SK-N-SH (cell line): ENCODE results near the gene ERP29. TPM values are rescaled to one million over a fixed set of nuclear protein-coding genes. Genes with fewer than 3 reads are reported as not detected.

Experiments used
- CTCF ChIA-PET: fragments of 300-600, 350-600 bp; formaldehyde crosslinking; extraction: SDS; loops from one replicate; lab custom pipeline; 2021; lab: Yijun Ruan, JAX
- POLR2A ChIA-PET: fragments of 350-600 bp; sonication (Branson Sonifier 250); formaldehyde crosslinking; extraction: SDS; loops from one replicate; lab custom pipeline; 2020; ENCODE audit warnings: antibody characterized with exemption, inconsistent platforms; lab: Yijun Ruan, JAX
- DNase-seq: peaks from one replicate; pipeline ENCODE4 v3.0.0; 2012
- H2AFZ ChIP-seq: fragments of 200-600 bp; sonication (generic); 2 replicates; pipeline ENCODE4 v1.8.1; 2016; ENCODE audit warnings: antibody characterized with exemption, mild to moderate bottlenecking, low read depth
- H3F3A ChIP-seq: fragments of 200-600 bp; sonication (generic); replicated peaks from 2 replicates; pipeline ENCODE3; 2016; ENCODE audit warnings: antibody characterized with exemption, mild to moderate bottlenecking; ENCODE audit not compliant: insufficient read depth
- H3K27ac ChIP-seq, 2 experiments: fragments of 200-500 bp in 1 of 2; fragments of 200-600 bp in 1 of 2; sonication (Bioruptor generic) in 1 of 2; sonication (generic), shearing (Covaris generic) in 1 of 2; 2 replicates each; pipeline versions ENCODE4 v1.5.1 to v1.6.1; 2014 to 2016; ENCODE audit warnings: low read depth in 2 of 2, inconsistent platforms in 1 of 2, low read length in 1 of 2, mild to moderate bottlenecking in 1 of 2, mixed read lengths in 1 of 2
- H3K27me3 ChIP-seq: fragments of 200-600 bp; sonication (generic), shearing (Covaris generic); 2 replicates; pipeline ENCODE4 v1.6.1; 2016; ENCODE audit warnings: mixed run types; ENCODE audit not compliant: insufficient read depth
- H3K36me3 ChIP-seq, 2 experiments: fragments of 200-500 bp in 1 of 2; fragments of 200-600 bp in 1 of 2; sonication (Bioruptor generic) in 1 of 2; sonication (generic) in 1 of 2; replicated peaks in 1 of 2; 2 replicates each; pipeline versions ENCODE3 to v1.5.1; 2014 to 2016; ENCODE audit warnings: low read length in 1 of 2, mild to moderate bottlenecking in 1 of 2; ENCODE audit not compliant: insufficient read depth in 2 of 2, control insufficient read depth in 1 of 2
- H3K4me1 ChIP-seq, 2 experiments: fragments of 200-500 bp in 1 of 2; fragments of 200-600 bp in 1 of 2; sonication (Bioruptor generic) in 1 of 2; sonication (generic), shearing (Covaris generic) in 1 of 2; 2 replicates each; pipeline versions ENCODE4 v1.5.1 to v1.6.1; 2014 to 2016; ENCODE audit warnings: low read depth in 1 of 2, low read length in 1 of 2, mixed run types in 1 of 2; ENCODE audit not compliant: insufficient read depth in 2 of 2, control insufficient read depth in 1 of 2
- H3K4me2 ChIP-seq: fragments of 200-600 bp; sonication (generic), shearing (Covaris generic); 2 replicates; pipeline ENCODE4 v1.6.1; 2017; ENCODE audit warnings: mixed run types
- H3K4me3 ChIP-seq, 2 experiments: fragments of 200-500 bp in 1 of 2; fragments of 200-600 bp in 1 of 2; sonication (Bioruptor generic) in 1 of 2; sonication (generic), shearing (Covaris generic) in 1 of 2; 2 replicates each; pipeline versions ENCODE4 v1.5.1 to v1.8.1; 2014 to 2016; ENCODE audit warnings: low read depth in 2 of 2, inconsistent platforms in 1 of 2, low read length in 1 of 2, mild to moderate bottlenecking in 1 of 2, mixed read lengths in 1 of 2, moderate library complexity in 1 of 2
- H3K79me2 ChIP-seq: fragments of 200-600 bp; sonication (generic); 2 replicates; pipeline ENCODE4 v1.8.1; 2017; ENCODE audit warnings: mild to moderate bottlenecking; ENCODE audit not compliant: insufficient read depth
- H3K9ac ChIP-seq: fragments of 200-600 bp; sonication (generic); 2 replicates; pipeline ENCODE4 v1.6.1; 2017; ENCODE audit warnings: mixed run types
- H3K9me2 ChIP-seq: fragments of 200-600 bp; sonication (generic); 2 replicates; pipeline ENCODE4 v1.6.1; 2017; ENCODE audit warnings: mixed run types
- H3K9me3 ChIP-seq: fragments of 200-600 bp; sonication (generic); 2 replicates; pipeline ENCODE4 v1.6.1; 2017; ENCODE audit warnings: mixed run types, mild to moderate bottlenecking, moderate library complexity
- H4K20me1 ChIP-seq: fragments of 200-600 bp; sonication (generic); 2 replicates; pipeline ENCODE4 v1.6.1; 2017; ENCODE audit warnings: mild to moderate bottlenecking, mixed run types; ENCODE audit not compliant: insufficient read depth
- CHD2 ChIP-seq: fragments of 150-350 bp; IDR thresholded peaks from 2 replicates; pipeline ENCODE4 v1.6.1; 2018; ENCODE audit warnings: low read length; ENCODE audit not compliant: partially characterized antibody
- CTCF ChIP-seq: fragments of 200-600 bp; sonication (generic); IDR thresholded peaks from 2 replicates; pipeline ENCODE4 v1.6.1; 2017; ENCODE audit warnings: antibody characterized with exemption, mild to moderate bottlenecking, moderate library complexity
- EZH2phosphoT487 ChIP-seq: fragments of 200-600 bp; sonication (generic); IDR thresholded peaks from 2 replicates; pipeline ENCODE4 v1.6.1; 2017; ENCODE audit warnings: low read depth, mixed run types, mild to moderate bottlenecking, antibody characterized with exemption, moderate library complexity, borderline replicate concordance
- FOSL2 ChIP-seq: IDR thresholded peaks from 2 replicates; pipeline ENCODE4 v1.4.0; 2012; ENCODE audit warnings: low read depth, mild to moderate bottlenecking, moderate library complexity, borderline replicate concordance
- FOXJ3 ChIP-seq: sonication (generic); formaldehyde crosslinking; IDR thresholded peaks from 2 replicates; pipeline ENCODE4 v1.5.1; 2020; ENCODE audit warnings: mild to moderate bottlenecking, missing genetic modification reagents
- GABPA ChIP-seq: IDR thresholded peaks from 2 replicates; pipeline ENCODE4 v1.4.0; 2012; ENCODE audit warnings: low read depth, mild to moderate bottlenecking
- IRF3 ChIP-seq: fragments of 150-350 bp; IDR thresholded peaks from 2 replicates; pipeline ENCODE4 v1.6.1; 2016; ENCODE audit warnings: mild to moderate bottlenecking, low read depth, low read length
- MAX ChIP-seq: IDR thresholded peaks from 2 replicates; pipeline ENCODE4 v1.4.0; 2012; ENCODE audit warnings: low read depth
- MXI1 ChIP-seq: IDR thresholded peaks from 2 replicates; pipeline ENCODE4 v1.6.1; 2012; ENCODE audit warnings: mild to moderate bottlenecking, low read depth, low read length, improper control_type of control experiment
- NFIC ChIP-seq: IDR thresholded peaks from 2 replicates; pipeline ENCODE4 v1.4.0; 2012; ENCODE audit warnings: borderline replicate concordance
- NRF1 ChIP-seq: IDR thresholded peaks from 2 replicates; pipeline ENCODE4 v1.6.1; 2012; ENCODE audit warnings: low read depth, mild to moderate bottlenecking, low read length
- POLR2AphosphoS5 ChIP-seq: IDR thresholded peaks from 2 replicates; pipeline ENCODE4 v1.6.1; 2012; ENCODE audit warnings: low read depth, low read length
- RCOR1 ChIP-seq: fragments of 150-350 bp; IDR thresholded peaks from 2 replicates; pipeline ENCODE4 v1.6.1; 2017; ENCODE audit warnings: antibody characterized with exemption, low read length
- RXRA ChIP-seq: IDR thresholded peaks from 2 replicates; pipeline ENCODE4 v1.4.0; 2012; ENCODE audit warnings: low read depth, mild to moderate bottlenecking, borderline replicate concordance
- SIN3A ChIP-seq: IDR thresholded peaks from 2 replicates; pipeline ENCODE4 v1.6.1; 2012; ENCODE audit warnings: low read depth, mild to moderate bottlenecking, low read length, moderate library complexity, borderline replicate concordance
- TAF1 ChIP-seq: IDR thresholded peaks from 2 replicates; pipeline ENCODE4 v1.6.1; 2012; ENCODE audit warnings: low read depth, mild to moderate bottlenecking, low read length, moderate library complexity, borderline replicate concordance
- USF1 ChIP-seq: IDR thresholded peaks from 2 replicates; pipeline ENCODE4 v1.4.0; 2012; ENCODE audit warnings: low read depth, borderline replicate concordance
- USF2 ChIP-seq: fragments of 150-350 bp; IDR thresholded peaks from 2 replicates; pipeline ENCODE4 v1.6.1; 2017; ENCODE audit warnings: antibody characterized with exemption, low read length, low read depth, borderline replicate concordance
- YY1 ChIP-seq: IDR thresholded peaks from 2 replicates; pipeline ENCODE4 v1.4.0; 2012; ENCODE audit warnings: low read depth, mild to moderate bottlenecking
- ZBTB33 ChIP-seq: IDR thresholded peaks from 2 replicates; pipeline ENCODE4 v1.4.0; 2012; ENCODE audit warnings: low read depth, borderline replicate concordance
- WGBS: methylation state at CpG from one replicate; pipeline ENCODE4 v1.1.6; 2017; ENCODE audit warnings: low lambda C conversion rate; 5-methylcytosine and 5-hydroxymethylcytosine counted together
- polyA plus RNA-seq, 3 experiments: library from polyadenylated mRNA; depleted of rRNA; stranded (reverse); fragments of >200 nt; gene quantifications; 2 replicates each; pipeline ENCODE4 v1.2.3, GENCODE V29; 2012

The ERP29 gene
- 177 and 189 TPM in 2 replicates for polyA plus RNA-seq (2012; rRNA removed)
- polyA plus RNA-seq (2012; cell fraction: cytosol; rRNA removed) = 200 and 206 TPM in 2 replicates
- polyA plus RNA-seq (2012; cell fraction: nucleus; rRNA removed) = 53.7 and 87.5 TPM in 2 replicates

- DNase-seq = peak; percentile 100
- peaks cover 14 to 15% of the 10 kb centered on the region in 2 experiments for H3K36me3 ChIP-seq
- H3K27ac ChIP-seq = peak within 1 kb of the TSS; percentile 91 to 95
- ChIA-PET CTCF (interaction anchor here (0.9 to 1.5 kb wide), 4 partner anchors 10 to 374 kb away, joined by 3 to 7 read pairs (median 3); no protein-coding TSS in a partner anchor), POLR2A (interaction anchor here (0.9 to 2.0 kb wide), 4 partner anchors 12 to 20 kb away, joined by 3 to 8 read pairs (median 5); no protein-coding TSS in a partner anchor)
- H4K20me1 ChIP-seq = no peaks in the 10 kb centered on the region; the same call in 1 of the 2 replicates
- H3K4me2 ChIP-seq = peak within 1 kb of the TSS; percentile 97
- H3K9ac ChIP-seq = peak within 1 kb of the TSS; percentile 88
- H3K9me2 ChIP-seq = no peaks in the 10 kb centered on the region
- H3K4me1 ChIP-seq = peaks cover 8 to 14% of the 10 kb centered on the region in 2 experiments; a peak in 1 of 4 replicates
- H2AFZ ChIP-seq = peak within 1 kb of the TSS; percentile 85
- H3F3A ChIP-seq = peaks cover 20% of the 10 kb centered on the region
- H3K79me2 ChIP-seq = peaks cover 64% of the 10 kb centered on the region
- no peaks in the 10 kb centered on the region for H3K27me3 ChIP-seq
- H3K4me3 ChIP-seq = peak within 1 kb of the TSS; percentile 87 to 94
- under 1% methylated on average over 15 of the region's 67 CpGs for WGBS
- H3K9me3 ChIP-seq = no peaks in the 10 kb centered on the region
- TF ChIP-seq TAF1 = peak; percentile 41; the same call in 1 of the 2 replicates
- no peak for TF ChIP-seq EZH2phosphoT487
- peak; percentile 98 for TF ChIP-seq USF1
- TF ChIP-seq NFIC = no peak
- TF ChIP-seq RCOR1 = no peak
- no peak for TF ChIP-seq RXRA
- TF ChIP-seq YY1 = peak; percentile 83; the same call in 1 of the 2 replicates
- peak; percentile 86 for TF ChIP-seq MXI1
- peak; percentile 72 for TF ChIP-seq GABPA
- peak; percentile 98 for TF ChIP-seq MAX
- peak; percentile 61; the same call in 1 of the 2 replicates for TF ChIP-seq SIN3A
- TF ChIP-seq POLR2AphosphoS5 = peak; percentile 97
- no peak for TF ChIP-seq ZBTB33
- no peak for TF ChIP-seq FOXJ3 (CRISPR knock-in tag)
- no peak for TF ChIP-seq FOSL2
- peak; percentile 47 for TF ChIP-seq CTCF
- TF ChIP-seq IRF3 = no peak
- peak; percentile 12 for TF ChIP-seq CHD2
- TF ChIP-seq NRF1 = peak; percentile 83
- TF ChIP-seq USF2 = peak; percentile 97
Measured at GRCh38 chr12:112012775-112013600, at the start of gene ERP29, which contains the start of gene TMEM116. ERP29 (plus strand) TSS chr12:112013426; CDS start chr12:112013466, 40 bp downstream. TMEM116 (minus strand) TSS chr12:112013165; CDS start chr12:112005270, 7,895 bp downstream.
